OCI-LY3 (cell line): Measurements from ENCODE around the gene CACNA1C.

Experiments
- H2AFZ ChIP-seq: fragments of 200-600, 300-600 bp; shearing (Covaris generic); 2 replicates; pipeline ENCODE4 v1.6.0; 2014; ENCODE audit warnings: antibody characterized with exemption, low read depth, low read length
- H3K27ac ChIP-seq: fragments of 200-600, 300-600 bp; sonication (generic); 2 replicates; pipeline ENCODE4 v1.5.1; 2014; ENCODE audit warnings: mild to moderate bottlenecking, low read length, moderate library complexity, mixed read lengths
- H3K27me3 ChIP-seq: fragments of 200-600, 300-600 bp; sonication (generic); 2 replicates; pipeline ENCODE4 v1.6.1; 2014; ENCODE audit warnings: low read depth, low read length, mixed read lengths
- H3K36me3 ChIP-seq: fragments of 200-600, 300-600 bp; sonication (generic); replicated peaks from 2 replicates; pipeline ENCODE3; 2014; ENCODE audit warnings: low read depth, low read length, mixed read lengths
- H3K4me1 ChIP-seq: fragments of 300-600, 200-600 bp; sonication (generic); 2 replicates; pipeline ENCODE4 v1.6.1; 2014; ENCODE audit warnings: low read length, mixed read lengths
- H3K4me2 ChIP-seq: fragments of 200-600, 300-600 bp; sonication (generic); 2 replicates; pipeline ENCODE4 v1.6.1; 2014; ENCODE audit warnings: low read length, mixed read lengths
- H3K4me3 ChIP-seq: fragments of 300-600, 200-600 bp; sonication (generic); 2 replicates; pipeline ENCODE4 v1.5.1; 2014; ENCODE audit warnings: antibody characterized with exemption, mild to moderate bottlenecking, low read length, moderate library complexity
- H3K79me2 ChIP-seq: fragments of 300-600, 200-600 bp; shearing (Covaris generic); 2 replicates; pipeline ENCODE4 v1.6.1; 2014; ENCODE audit warnings: mild to moderate bottlenecking, low read length, mixed read lengths
- H3K9ac ChIP-seq: fragments of 300-600, 200-600 bp; shearing (Covaris generic); 2 replicates; pipeline ENCODE4 v1.6.0; 2014; ENCODE audit warnings: mild to moderate bottlenecking, low read length, moderate library complexity
- H3K9me3 ChIP-seq: fragments of 200-600, 300-600 bp; shearing (Covaris generic); 2 replicates; pipeline ENCODE4 v1.6.1; 2014; ENCODE audit warnings: low read length, mixed read lengths; ENCODE audit not compliant: insufficient read depth
- H4K20me1 ChIP-seq: fragments of 200-600, 300-600 bp; sonication (generic); 2 replicates; pipeline ENCODE4 v1.6.1; 2016; ENCODE audit warnings: low read length, mixed read lengths; ENCODE audit not compliant: insufficient read depth
- EZH2phosphoT487 ChIP-seq: fragments of 200-600 bp; shearing (Covaris generic); IDR thresholded peaks from 2 replicates; pipeline ENCODE4 v1.6.1; 2018; ENCODE audit warnings: antibody characterized with exemption, mixed run types, low read depth
- TF ChIP-seq, protein P1 (sequence below): fragments of 200-600, 300-600 bp; sonication (generic); IDR thresholded peaks from 2 replicates; pipeline ENCODE4 v1.5.1; 2014; ENCODE audit warnings: antibody characterized with exemption, low read length, low read depth

The CACNA1C gene

DNA sequence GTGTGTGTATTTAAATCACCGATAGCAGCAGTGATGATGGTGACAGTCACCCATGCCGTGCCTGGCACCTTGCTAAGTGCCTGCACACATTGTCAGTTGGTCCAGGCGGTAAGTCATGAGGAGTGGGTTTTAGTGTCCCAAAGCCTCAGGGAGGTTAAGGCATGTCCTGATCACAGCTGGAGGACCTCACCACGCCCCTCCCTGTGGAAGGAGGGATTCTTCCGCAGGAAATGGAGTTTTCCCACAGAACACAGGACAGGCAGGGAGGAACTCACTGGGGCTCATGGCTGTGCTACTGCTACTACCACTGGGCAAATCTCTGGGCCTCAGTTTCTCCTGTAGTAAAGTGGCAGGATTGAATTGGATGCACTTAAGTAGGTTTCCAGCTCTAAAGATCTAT, 142.3 kb downstream of the CACNA1C start:
- Histone ChIP-seq H3K27ac (no peak overlapping the region), H3K4me3 (no peak overlapping the region), H4K20me1 (no peaks in the 10 kb centered on the region), H3K79me2 (no peaks in the 10 kb centered on the region), H3K27me3 (0 out of 2 replicates have a peak, but pooled peaks cover 4% of the 10 kb centered on the region), H3K9me3 (no peaks in the 10 kb centered on the region), H2AFZ (no peak overlapping the region), H3K9ac (no peak overlapping the region), H3K36me3 (no peaks in the 10 kb centered on the region), H3K4me1 (no peaks in the 10 kb centered on the region), H3K4me2 (no peak overlapping the region)
- TF ChIP-seq EZH2phosphoT487: no peak
- TF ChIP-seq, protein P1, sequence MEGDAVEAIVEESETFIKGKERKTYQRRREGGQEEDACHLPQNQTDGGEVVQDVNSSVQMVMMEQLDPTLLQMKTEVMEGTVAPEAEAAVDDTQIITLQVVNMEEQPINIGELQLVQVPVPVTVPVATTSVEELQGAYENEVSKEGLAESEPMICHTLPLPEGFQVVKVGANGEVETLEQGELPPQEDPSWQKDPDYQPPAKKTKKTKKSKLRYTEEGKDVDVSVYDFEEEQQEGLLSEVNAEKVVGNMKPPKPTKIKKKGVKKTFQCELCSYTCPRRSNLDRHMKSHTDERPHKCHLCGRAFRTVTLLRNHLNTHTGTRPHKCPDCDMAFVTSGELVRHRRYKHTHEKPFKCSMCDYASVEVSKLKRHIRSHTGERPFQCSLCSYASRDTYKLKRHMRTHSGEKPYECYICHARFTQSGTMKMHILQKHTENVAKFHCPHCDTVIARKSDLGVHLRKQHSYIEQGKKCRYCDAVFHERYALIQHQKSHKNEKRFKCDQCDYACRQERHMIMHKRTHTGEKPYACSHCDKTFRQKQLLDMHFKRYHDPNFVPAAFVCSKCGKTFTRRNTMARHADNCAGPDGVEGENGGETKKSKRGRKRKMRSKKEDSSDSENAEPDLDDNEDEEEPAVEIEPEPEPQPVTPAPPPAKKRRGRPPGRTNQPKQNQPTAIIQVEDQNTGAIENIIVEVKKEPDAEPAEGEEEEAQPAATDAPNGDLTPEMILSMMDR: no peak

DNA sequence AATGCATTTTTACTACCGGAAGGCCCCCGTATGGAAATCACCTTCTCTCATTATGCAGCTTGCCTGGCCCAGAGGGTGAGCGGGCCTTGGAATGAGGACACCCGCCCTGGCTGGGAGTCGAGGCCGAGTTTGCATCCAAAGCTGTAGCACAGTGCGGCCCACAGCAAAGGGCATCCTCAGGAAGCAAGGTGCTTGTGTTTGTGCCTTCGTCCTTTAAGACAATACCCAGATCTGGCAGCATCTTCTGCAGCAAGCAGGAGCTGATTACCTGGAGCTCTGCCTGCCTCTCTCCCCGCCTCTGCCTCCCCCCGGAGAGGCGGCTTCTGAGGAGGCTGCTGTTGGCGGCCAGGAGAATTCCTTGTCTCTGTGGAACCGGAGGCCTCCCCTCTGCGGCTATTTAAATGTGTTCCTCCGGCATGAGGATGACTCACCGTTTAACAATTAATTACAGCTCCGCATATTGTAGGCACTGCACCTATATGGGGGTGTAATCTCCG, 145.3 kb downstream of the CACNA1C start:
- H3K4me1 ChIP-seq: no peaks in the 10 kb centered on the region
- H4K20me1 ChIP-seq: no peaks in the 10 kb centered on the region
- TF ChIP-seq EZH2phosphoT487: no peak
- TF ChIP-seq, protein P1: no peak
- H2AFZ ChIP-seq: no peak overlapping the region
- H3K4me3 ChIP-seq: no peak overlapping the region
- H3K4me2 ChIP-seq: no peak overlapping the region
- H3K36me3 ChIP-seq: no peaks in the 10 kb centered on the region
- no peak overlapping the region for H3K9ac ChIP-seq
- H3K9me3 ChIP-seq: no peaks in the 10 kb centered on the region
- no peaks in the 10 kb centered on the region for H3K79me2 ChIP-seq
- no peak overlapping the region for H3K27ac ChIP-seq
- H3K27me3 ChIP-seq: peaks cover 17% of the 10 kb centered on the region

DNA sequence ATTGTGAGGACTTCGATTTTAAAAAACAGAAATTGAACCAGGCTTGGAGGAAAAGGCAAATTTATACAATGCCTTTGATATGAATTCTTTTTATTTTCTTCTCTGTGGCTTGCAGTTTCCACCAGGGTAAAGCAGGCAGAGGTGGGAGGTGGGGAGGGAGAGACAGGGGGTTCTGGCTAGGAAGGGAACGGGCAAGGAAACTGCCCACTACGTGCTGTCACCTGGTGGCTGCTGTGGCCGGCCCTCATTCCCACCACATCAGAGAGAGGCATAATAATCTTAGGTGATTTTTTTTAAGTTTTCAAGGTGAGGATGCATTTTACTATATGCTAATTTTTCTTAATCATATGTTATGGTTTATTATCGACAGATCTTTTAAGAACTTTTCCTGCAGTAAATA, 145.8 kb downstream of the CACNA1C start:
- Histone ChIP-seq H3K36me3 (no peaks in the 10 kb centered on the region), H3K79me2 (no peaks in the 10 kb centered on the region), H3K27me3 (peaks cover 17% of the 10 kb centered on the region), H3K9ac (no peak overlapping the region), H3K27ac (no peak overlapping the region), H2AFZ (no peak overlapping the region), H4K20me1 (no peaks in the 10 kb centered on the region), H3K4me2 (no peak overlapping the region), H3K4me3 (no peak overlapping the region), H3K9me3 (no peaks in the 10 kb centered on the region), H3K4me1 (no peaks in the 10 kb centered on the region)
- TF ChIP-seq, protein P1: no peak
- TF ChIP-seq EZH2phosphoT487: no peak

DNA sequence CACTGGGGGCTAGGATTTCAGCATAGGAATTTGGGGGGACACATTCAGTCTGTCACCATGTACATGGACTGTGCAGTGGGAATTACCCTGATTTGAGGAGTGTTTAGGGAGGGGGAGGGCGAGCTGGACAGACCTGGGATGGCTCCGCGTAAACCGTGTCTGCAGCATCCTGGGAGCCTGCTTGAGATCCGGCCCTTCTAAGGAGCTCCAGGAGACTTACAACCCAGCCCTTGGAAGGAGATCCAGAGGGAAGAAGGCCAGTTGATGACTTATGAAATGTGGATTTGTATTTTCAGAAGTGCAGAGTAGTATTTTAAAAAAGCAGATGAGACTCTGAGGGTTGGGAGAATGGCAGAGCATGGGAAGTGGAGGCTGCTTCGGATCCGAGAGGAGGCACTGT, 153.2 kb downstream of the CACNA1C start:
- Histone ChIP-seq H3K27ac (no peak overlapping the region), H3K27me3 (peaks cover 23% of the 10 kb centered on the region), H3K9me3 (no peaks in the 10 kb centered on the region), H4K20me1 (no peaks in the 10 kb centered on the region), H2AFZ (no peak overlapping the region), H3K4me2 (no peak overlapping the region), H3K79me2 (no peaks in the 10 kb centered on the region), H3K36me3 (no peaks in the 10 kb centered on the region), H3K4me3 (no peak overlapping the region), H3K4me1 (no peaks in the 10 kb centered on the region), H3K9ac (no peak overlapping the region)
- no peak for TF ChIP-seq EZH2phosphoT487
- TF ChIP-seq, protein P1: no peak
